GM23338 (cell line): ENCODE results near the gene TSHZ2. TPM values are rescaled to one million over a fixed set of nuclear protein-coding genes. Genes with fewer than 3 reads are reported as not detected.
A peak's percentile ranks its signal among the peaks of the same experiment; 100 is the strongest.

ENCODE experiments used
- ATAC-seq: fragments of 200-7000 bp; cut with Tn5 transposase; 3 replicates; pipeline ENCODE4 v1.9.1; 2020
- DNase-seq: peaks from one replicate; pipeline ENCODE4 v3.0.0-alpha.2; 2015; ENCODE audit warnings: low spot score
- H2AFZ ChIP-seq: fragments of 200-600 bp; sonication (generic); 2 replicates; pipeline ENCODE4 v1.8.0; 2016; ENCODE audit warnings: antibody characterized with exemption, mild to moderate bottlenecking, moderate library complexity
- H3F3A ChIP-seq: fragments of 200-600 bp; sonication (generic); replicated peaks from 2 replicates; pipeline ENCODE4 v1.8.0; 2017; ENCODE audit warnings: antibody characterized with exemption, mixed run types, low read depth
- H3K27ac ChIP-seq: fragments of 200-600 bp; sonication (generic); 2 replicates; pipeline ENCODE4 v1.6.1; 2016; ENCODE audit warnings: low read depth
- H3K27me3 ChIP-seq: fragments of 200-600 bp; sonication (generic); 2 replicates; pipeline ENCODE4 v1.8.0; 2016; ENCODE audit warnings: mild to moderate bottlenecking, mixed run types, moderate library complexity; ENCODE audit not compliant: insufficient read depth
- H3K36me3 ChIP-seq: fragments of 200-600 bp; sonication (generic); 2 replicates; pipeline ENCODE4 v1.8.0; 2016; ENCODE audit warnings: mild to moderate bottlenecking; ENCODE audit not compliant: insufficient read depth
- H3K4me1 ChIP-seq: fragments of 200-600 bp; sonication (generic); 2 replicates; pipeline ENCODE4 v1.8.0; 2016; ENCODE audit warnings: mild to moderate bottlenecking, moderate library complexity; ENCODE audit not compliant: insufficient read depth
- H3K4me2 ChIP-seq: fragments of 200-600 bp; sonication (generic); 2 replicates; pipeline ENCODE4 v1.7.1; 2017; ENCODE audit warnings: mixed run types
- H3K4me3 ChIP-seq: fragments of 200-600 bp; sonication (generic); 2 replicates; pipeline ENCODE4 v1.6.1; 2016; ENCODE audit warnings: mixed run types
- H3K79me2 ChIP-seq: fragments of 200-600 bp; sonication (generic); replicated peaks from 2 replicates; pipeline ENCODE4 v1.8.0; 2017; ENCODE audit warnings: mild to moderate bottlenecking; ENCODE audit not compliant: insufficient read depth
- H3K9me2 ChIP-seq: fragments of 200-600 bp; sonication (generic); 2 replicates; pipeline ENCODE4 v1.8.0; 2017; ENCODE audit not compliant: insufficient read depth
- H4K20me1 ChIP-seq: fragments of 200-600 bp; sonication (generic); replicated peaks from 2 replicates; pipeline ENCODE4 v1.8.0; 2017; ENCODE audit warnings: mild to moderate bottlenecking; ENCODE audit not compliant: insufficient read depth
- H3K27ac Mint-ChIP-seq: 2 replicates; pipeline ENCODE4 v1.8.0; 2020; ENCODE audit warnings: inconsistent platforms, mild to moderate bottlenecking, moderate library complexity, mixed read lengths
- H3K27me3 Mint-ChIP-seq: 3 replicates; pipeline ENCODE4 v1.8.0; 2022; ENCODE audit warnings: low read depth, mild to moderate bottlenecking, moderate library complexity, mixed read lengths, inconsistent platforms; ENCODE audit not compliant: insufficient read depth, poor library complexity
- H3K36me3 Mint-ChIP-seq: 3 replicates; pipeline ENCODE4 v1.8.0; 2021; ENCODE audit warnings: low read depth, mild to moderate bottlenecking, inconsistent platforms, moderate library complexity, mixed read lengths
- H3K4me1 Mint-ChIP-seq: 3 replicates; pipeline ENCODE4 v1.8.0; 2020; ENCODE audit warnings: mild to moderate bottlenecking, inconsistent platforms, mixed read lengths
- H3K4me3 Mint-ChIP-seq: 3 replicates; pipeline ENCODE4 v1.8.0; 2021; ENCODE audit warnings: moderate library complexity, mild to moderate bottlenecking, inconsistent platforms, mixed read lengths
- H3K9me3 Mint-ChIP-seq: 3 replicates; pipeline ENCODE4 v1.8.0; 2020; ENCODE audit warnings: moderate library complexity, mild to moderate bottlenecking, inconsistent platforms, mixed read lengths
- CREB1 ChIP-seq: fragments of 250-450 bp; sonication (Bioruptor Pico); IDR thresholded peaks from 2 replicates; pipeline ENCODE4 v1.5.0; 2020; ENCODE audit warnings: low read depth, mild to moderate bottlenecking, moderate library complexity
- EZH2 ChIP-seq: fragments of 200-600 bp; sonication (generic); IDR thresholded peaks from one replicate; pipeline ENCODE4 v1.8.0; 2017; ENCODE audit warnings: antibody characterized with exemption, mild to moderate bottlenecking, low read depth; ENCODE audit not compliant: unreplicated experiment
- EZH2phosphoT487 ChIP-seq: fragments of 200-600 bp; sonication (generic); IDR thresholded peaks from one replicate; pipeline ENCODE4 v1.8.1; 2018; ENCODE audit warnings: antibody characterized with exemption; ENCODE audit not compliant: unreplicated experiment
- JUNB ChIP-seq: IDR thresholded peaks from one replicate; pipeline ENCODE4 v1.6.1; 2016; ENCODE audit warnings: antibody characterized with exemption; ENCODE audit not compliant: unreplicated experiment
- NANOG ChIP-seq: IDR thresholded peaks from 2 replicates; pipeline ENCODE4 v1.6.1; 2016; ENCODE audit warnings: antibody characterized with exemption, borderline replicate concordance
- POLR2AphosphoS5 ChIP-seq: IDR thresholded peaks from 2 replicates; pipeline ENCODE4 v1.6.1; 2016; ENCODE audit warnings: antibody characterized with exemption, low read depth
- REST ChIP-seq: IDR thresholded peaks from one replicate; pipeline ENCODE4 v1.6.1; 2018; ENCODE audit warnings: antibody characterized with exemption; ENCODE audit not compliant: unreplicated experiment
- STAT1 ChIP-seq: IDR thresholded peaks from one replicate; pipeline ENCODE4 v1.6.1; 2016; ENCODE audit warnings: antibody characterized with exemption; ENCODE audit not compliant: unreplicated experiment
- ZNF114 ChIP-seq: fragments of 250-450 bp; sonication (Bioruptor Pico); IDR thresholded peaks from 2 replicates; pipeline ENCODE4 v1.5.0; 2020; ENCODE audit warnings: mild to moderate bottlenecking, moderate library complexity
- ZNF462 ChIP-seq: fragments of 250-450 bp; sonication (Bioruptor Pico); IDR thresholded peaks from 2 replicates; pipeline ENCODE4 v1.5.0; 2020; ENCODE audit warnings: mild to moderate bottlenecking, moderate library complexity
- polyA plus RNA-seq: library from polyadenylated mRNA; unstranded; fragments of >200 nt; fragmentation: Nextera tagmentation; extraction: Ambion mirVana; gene quantifications from 2 replicates; pipeline ENCODE4 v1.2.1, GENCODE V29; 2016
- total RNA-seq: library from RNA; depleted of rRNA; stranded (reverse); fragments of >200 nt; shearing (Covaris generic); gene quantifications from 2 replicates; pipeline ENCODE4 v1.2.3, GENCODE V29; 2014
- TF ChIP-seq, protein P1 (sequence below): IDR thresholded peaks from 2 replicates; pipeline ENCODE4 v1.6.1; 2016; ENCODE audit warnings: antibody characterized with exemption
- TF ChIP-seq, protein P2 (sequence below), 2 experiments: fragments of 200-600 bp in 1 of 2; sonication (generic) in 1 of 2; conservative IDR thresholded peaks; 2 replicates each; pipeline versions ENCODE4 v1.5.1 to v1.6.1; 2016 to 2017; ENCODE audit warnings: antibody characterized with exemption in 2 of 2, low read depth in 2 of 2, mild to moderate bottlenecking in 2 of 2, moderate library complexity in 1 of 2

The TSHZ2 gene
- total and polyA plus RNA-seq, 2 experiments from 2014 or later: 0.49 to 1.3 TPM

- H3K4me3 Mint-ChIP-seq: no peak overlapping the region
- no peaks in the 10 kb centered on the region for H3F3A ChIP-seq
- no peaks in the 10 kb centered on the region for H3K36me3 ChIP-seq
- H3K27ac ChIP-seq: no peak overlapping the region
- ATAC-seq: no peak
- no peak overlapping the region for H3K4me2 ChIP-seq
- H2AFZ ChIP-seq: peak overlapping the region; percentile 47; the same call in 1 of the 2 replicates
- H3K27me3 ChIP-seq: no peaks in the 10 kb centered on the region
- H3K36me3 Mint-ChIP-seq: peaks cover 4% of the 10 kb centered on the region; the same call in 1 of the 3 replicates
- H3K9me3 Mint-ChIP-seq: peaks cover 8% of the 10 kb centered on the region; the same call in 1 of the 3 replicates
- H3K4me3 ChIP-seq: no peak overlapping the region
- no peaks in the 10 kb centered on the region for H3K9me2 ChIP-seq
- TF ChIP-seq CREB1 (no peak), REST (no peak), NANOG (no peak), EZH2phosphoT487 (no peak), POLR2AphosphoS5 (no peak), STAT1 (no peak), JUNB (no peak), EZH2 (no peak), ZNF462 (CRISPR knock-in tag) (no peak), ZNF114 (CRISPR knock-in tag) (no peak)
- TF ChIP-seq, protein P1, sequence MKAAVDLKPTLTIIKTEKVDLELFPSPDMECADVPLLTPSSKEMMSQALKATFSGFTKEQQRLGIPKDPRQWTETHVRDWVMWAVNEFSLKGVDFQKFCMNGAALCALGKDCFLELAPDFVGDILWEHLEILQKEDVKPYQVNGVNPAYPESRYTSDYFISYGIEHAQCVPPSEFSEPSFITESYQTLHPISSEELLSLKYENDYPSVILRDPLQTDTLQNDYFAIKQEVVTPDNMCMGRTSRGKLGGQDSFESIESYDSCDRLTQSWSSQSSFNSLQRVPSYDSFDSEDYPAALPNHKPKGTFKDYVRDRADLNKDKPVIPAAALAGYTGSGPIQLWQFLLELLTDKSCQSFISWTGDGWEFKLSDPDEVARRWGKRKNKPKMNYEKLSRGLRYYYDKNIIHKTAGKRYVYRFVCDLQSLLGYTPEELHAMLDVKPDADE: no peak
- TF ChIP-seq, protein P2, sequence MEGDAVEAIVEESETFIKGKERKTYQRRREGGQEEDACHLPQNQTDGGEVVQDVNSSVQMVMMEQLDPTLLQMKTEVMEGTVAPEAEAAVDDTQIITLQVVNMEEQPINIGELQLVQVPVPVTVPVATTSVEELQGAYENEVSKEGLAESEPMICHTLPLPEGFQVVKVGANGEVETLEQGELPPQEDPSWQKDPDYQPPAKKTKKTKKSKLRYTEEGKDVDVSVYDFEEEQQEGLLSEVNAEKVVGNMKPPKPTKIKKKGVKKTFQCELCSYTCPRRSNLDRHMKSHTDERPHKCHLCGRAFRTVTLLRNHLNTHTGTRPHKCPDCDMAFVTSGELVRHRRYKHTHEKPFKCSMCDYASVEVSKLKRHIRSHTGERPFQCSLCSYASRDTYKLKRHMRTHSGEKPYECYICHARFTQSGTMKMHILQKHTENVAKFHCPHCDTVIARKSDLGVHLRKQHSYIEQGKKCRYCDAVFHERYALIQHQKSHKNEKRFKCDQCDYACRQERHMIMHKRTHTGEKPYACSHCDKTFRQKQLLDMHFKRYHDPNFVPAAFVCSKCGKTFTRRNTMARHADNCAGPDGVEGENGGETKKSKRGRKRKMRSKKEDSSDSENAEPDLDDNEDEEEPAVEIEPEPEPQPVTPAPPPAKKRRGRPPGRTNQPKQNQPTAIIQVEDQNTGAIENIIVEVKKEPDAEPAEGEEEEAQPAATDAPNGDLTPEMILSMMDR (conservative IDR thresholded peaks at IDR 0.05; ENCODE audit: low read depth in 2 of 2): no peak
- peaks cover 8% of the 10 kb centered on the region for H3K4me1 Mint-ChIP-seq
- no peaks in the 10 kb centered on the region for H4K20me1 ChIP-seq
- H3K27me3 Mint-ChIP-seq: no peaks in the 10 kb centered on the region
- H3K27ac Mint-ChIP-seq: no peak overlapping the region
- DNase-seq: no peak
- no peaks in the 10 kb centered on the region for H3K79me2 ChIP-seq
- H3K4me1 ChIP-seq: peaks cover 13% of the 10 kb centered on the region
Measured at GRCh38 chr20:53071833-53072232, 99.7 kb downstream of the TSHZ2 start.
